Renal pelvis (tissue), 4 donors: ENCODE data around the gene RBM15. TPM values are rescaled to one million over a fixed set of nuclear protein-coding genes. Genes with fewer than 3 reads are reported as not detected.

ENCODE experiments used
- DNase-seq: peaks from one replicate; pipeline ENCODE4 v3.0.0-alpha.2; 2013
- polyA plus RNA-seq, 3 donors: library from polyadenylated mRNA; unstranded; fragments of 120-200 nt; gene quantifications; one replicate each; pipeline ENCODE4 v1.2.1, GENCODE V29; 2013; ENCODE audit not compliant: insufficient read length in 3 of 3

Gene RBM15
- polyA plus RNA-seq, 3 donors: 10.4 to 16.0 (median 15.7) TPM

- no peak for DNase-seq
Measured at GRCh38 chr1:110347182-110347893, 8.2 kb downstream of the RBM15 start.

GRCh38 chr1:110348050-110348449 is 8.9 kb downstream of the RBM15 start:
- no peak for DNase-seq

- DNase-seq: no peak
Measured at GRCh38 chr1:110348771-110349170, 9.6 kb downstream of the RBM15 start.

GRCh38 chr1:110350360-110350759 is 11.2 kb downstream of the RBM15 start:
- DNase-seq: no peak

- no peak for DNase-seq
Measured at GRCh38 chr1:110355321-110355720, 16.1 kb downstream of the RBM15 start.

GRCh38 chr1:110356379-110356778 is 17.2 kb downstream of the RBM15 start:
- no peak for DNase-seq

GRCh38 chr1:110360431-110360830 is 21.3 kb downstream of the RBM15 start:
- DNase-seq: no peak

GRCh38 chr1:110361856-110362255 is 22.7 kb downstream of the RBM15 start:
- no peak for DNase-seq

- DNase-seq: no peak
Measured at GRCh38 chr1:110364221-110364620, 25.0 kb downstream of the RBM15 start.

GRCh38 chr1:110370827-110371226 is 31.6 kb downstream of the RBM15 start:
- no peak for DNase-seq

- no peak for DNase-seq
Measured at GRCh38 chr1:110375490-110375889, 36.3 kb downstream of the RBM15 start.

GRCh38 chr1:110380672-110381283 is 41.6 kb downstream of the RBM15 start:
- no peak for DNase-seq

GRCh38 chr1:110383251-110383990 is 44.2 kb downstream of the RBM15 start:
- no peak for DNase-seq

GRCh38 chr1:110384581-110385321 is 45.6 kb downstream of the RBM15 start:
- DNase-seq: no peak

GRCh38 chr1:110385369-110385768 is 46.2 kb downstream of the RBM15 start:
- no peak for DNase-seq

- DNase-seq: no peak
Measured at GRCh38 chr1:110387048-110387754, 48.0 kb downstream of the RBM15 start.

GRCh38 chr1:110390096-110390495 is 50.9 kb downstream of the RBM15 start:
- no peak for DNase-seq

- no peak for DNase-seq
Measured at GRCh38 chr1:110390692-110391245, 51.6 kb downstream of the RBM15 start, which contains the start of gene SLC16A4. SLC16A4 (minus strand) TSS chr1:110391026; CDS start chr1:110389323, 1,703 bp downstream.

GRCh38 chr1:110393286-110393685 is 54.1 kb downstream of the RBM15 start:
- no peak for DNase-seq

- no peak for DNase-seq
Measured at GRCh38 chr1:110393691-110394492, 54.7 kb downstream of the RBM15 start.
